ENCODE data around the gene PRDX1. TPM values are rescaled to one million over a fixed set of nuclear protein-coding genes. Genes with fewer than 3 reads are reported as not detected.

Gene PRDX1
- total and polyA plus RNA-seq, 2 of the 13 experiments (the other 11 are each of a cell fraction or from before 2014, with no cell fraction given), result 761 to 1,898 TPM

- TF ChIP-seq ELF3 (CRISPR knock-in tag; IDR thresholded peaks at IDR 0.05) (peak; percentile 89), RXRA (CRISPR knock-in tag; IDR thresholded peaks at IDR 0.05) (peak; percentile 91), ZNF34 (CRISPR knock-in tag; IDR thresholded peaks at IDR 0.05; ENCODE audit: borderline replicate concordance) (peak; percentile 32; the same call in 1 of the 2 replicates), MBD4 (IDR thresholded peaks at IDR 0.05; ENCODE audit: borderline replicate concordance, low read length) (no peak), RBAK (CRISPR knock-in tag; IDR thresholded peaks at IDR 0.05) (no peak; the same call in 1 of the 2 replicates), TBX3 (IDR thresholded peaks at IDR 0.05; ENCODE audit: borderline replicate concordance) (peak; percentile 56; the same call in 1 of the 2 replicates), POLR2AphosphoS5 (IDR thresholded peaks at IDR 0.05; ENCODE audit: low read depth, low read length) (peak; percentile 100), ZNF337 (CRISPR knock-in tag; IDR thresholded peaks at IDR 0.05; ENCODE audit: borderline replicate concordance, low read depth) (no peak), ZHX2 (IDR thresholded peaks at IDR 0.05; ENCODE audit: low read depth) (no peak), ZHX2 (CRISPR knock-in tag; IDR thresholded peaks at IDR 0.05; ENCODE audit: borderline replicate concordance) (peak; percentile 87; the same call in 1 of the 2 replicates), DMAP1 (CRISPR knock-in tag; IDR thresholded peaks at IDR 0.05) (peak; percentile 95), ZNF749 (CRISPR knock-in tag; IDR thresholded peaks at IDR 0.05; ENCODE audit: borderline replicate concordance) (no peak), SYNCRIP (IDR thresholded peaks at IDR 0.05; ENCODE audit: insufficient read depth, low read depth, low read length) (no peak), KDM5B (CRISPR knock-in tag; IDR thresholded peaks at IDR 0.05; ENCODE audit: borderline replicate concordance) (peak; percentile 95), PRMT3 (CRISPR knock-in tag; IDR thresholded peaks at IDR 0.05; ENCODE audit: borderline replicate concordance, low read depth) (no peak), MED1 (CRISPR knock-in tag; IDR thresholded peaks at IDR 0.05) (peak; percentile 89)
- TF ChIP-seq, protein P1, sequence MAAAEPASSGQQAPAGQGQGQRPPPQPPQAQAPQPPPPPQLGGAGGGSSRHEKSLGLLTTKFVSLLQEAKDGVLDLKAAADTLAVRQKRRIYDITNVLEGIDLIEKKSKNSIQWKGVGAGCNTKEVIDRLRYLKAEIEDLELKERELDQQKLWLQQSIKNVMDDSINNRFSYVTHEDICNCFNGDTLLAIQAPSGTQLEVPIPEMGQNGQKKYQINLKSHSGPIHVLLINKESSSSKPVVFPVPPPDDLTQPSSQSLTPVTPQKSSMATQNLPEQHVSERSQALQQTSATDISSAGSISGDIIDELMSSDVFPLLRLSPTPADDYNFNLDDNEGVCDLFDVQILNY (CRISPR knock-in tag; conservative IDR thresholded peaks at IDR 0.05), result peak; percentile 70; the same call in 1 of the 2 replicates
- TF ChIP-seq, protein P2, sequence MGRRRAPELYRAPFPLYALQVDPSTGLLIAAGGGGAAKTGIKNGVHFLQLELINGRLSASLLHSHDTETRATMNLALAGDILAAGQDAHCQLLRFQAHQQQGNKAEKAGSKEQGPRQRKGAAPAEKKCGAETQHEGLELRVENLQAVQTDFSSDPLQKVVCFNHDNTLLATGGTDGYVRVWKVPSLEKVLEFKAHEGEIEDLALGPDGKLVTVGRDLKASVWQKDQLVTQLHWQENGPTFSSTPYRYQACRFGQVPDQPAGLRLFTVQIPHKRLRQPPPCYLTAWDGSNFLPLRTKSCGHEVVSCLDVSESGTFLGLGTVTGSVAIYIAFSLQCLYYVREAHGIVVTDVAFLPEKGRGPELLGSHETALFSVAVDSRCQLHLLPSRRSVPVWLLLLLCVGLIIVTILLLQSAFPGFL (CRISPR knock-in tag; IDR thresholded peaks at IDR 0.05), result peak; percentile 90
- TF ChIP-seq, protein P3, sequence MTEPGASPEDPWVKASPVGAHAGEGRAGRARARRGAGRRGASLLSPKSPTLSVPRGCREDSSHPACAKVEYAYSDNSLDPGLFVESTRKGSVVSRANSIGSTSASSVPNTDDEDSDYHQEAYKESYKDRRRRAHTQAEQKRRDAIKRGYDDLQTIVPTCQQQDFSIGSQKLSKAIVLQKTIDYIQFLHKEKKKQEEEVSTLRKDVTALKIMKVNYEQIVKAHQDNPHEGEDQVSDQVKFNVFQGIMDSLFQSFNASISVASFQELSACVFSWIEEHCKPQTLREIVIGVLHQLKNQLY (CRISPR knock-in tag; IDR thresholded peaks at IDR 0.05), result peak; percentile 68; the same call in 1 of the 2 replicates
Observed at GRCh38 chr1:45521413-45522323, at the start of gene PRDX1 (continued).

Measured in HepG2 (cell line).